Measurements from ENCODE around the gene KCNA3.

- TF ChIP-seq CTCF (IDR thresholded peaks at IDR 0.05) (no peak), POLR2AphosphoS5 (IDR thresholded peaks at IDR 0.05) (no peak), POLR2A (IDR thresholded peaks at IDR 0.05) (no peak)
Observed at GRCh38 chr1:110677526-110677925, 2.8 kb upstream of the KCNA3 start.
